Astrocyte (in vitro differentiated cells and primary cell): ENCODE results near the gene ARHGAP23.

Experiments used
- EZH2 ChIP-seq: IDR thresholded peaks from 2 replicates; pipeline ENCODE4 v1.6.1; 2012; ENCODE audit warnings: mild to moderate bottlenecking, low read length, inconsistent platforms; ENCODE audit not compliant: insufficient read depth
- TF ChIP-seq, protein P1 (sequence below): IDR thresholded peaks from 2 replicates; pipeline ENCODE4 v1.5.1; 2011; ENCODE audit warnings: low read depth, mild to moderate bottlenecking, inconsistent platforms, low read length, moderate library complexity; ENCODE audit not compliant: insufficient read depth

DNA sequence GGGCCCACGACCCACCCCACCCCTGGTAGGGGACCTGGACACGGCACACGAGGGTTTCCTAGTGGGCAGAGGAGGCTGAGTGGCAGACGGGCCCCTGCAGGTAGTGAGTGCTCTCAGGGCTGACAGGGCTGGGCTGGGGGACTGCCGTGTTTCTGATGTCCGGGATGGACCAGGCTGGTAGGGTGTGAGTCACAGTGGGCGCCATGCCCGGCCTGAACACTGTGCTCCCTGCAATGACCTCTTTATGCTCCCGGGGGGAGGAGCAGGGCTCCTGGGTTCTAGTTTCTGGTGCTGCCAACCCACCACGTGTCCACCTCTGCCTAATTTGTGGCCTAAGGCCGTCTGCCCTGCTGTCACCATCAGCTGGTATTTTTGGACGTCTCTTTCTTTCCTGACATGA is 26.3 kb downstream of the ARHGAP23 start:
- TF ChIP-seq, protein P1, sequence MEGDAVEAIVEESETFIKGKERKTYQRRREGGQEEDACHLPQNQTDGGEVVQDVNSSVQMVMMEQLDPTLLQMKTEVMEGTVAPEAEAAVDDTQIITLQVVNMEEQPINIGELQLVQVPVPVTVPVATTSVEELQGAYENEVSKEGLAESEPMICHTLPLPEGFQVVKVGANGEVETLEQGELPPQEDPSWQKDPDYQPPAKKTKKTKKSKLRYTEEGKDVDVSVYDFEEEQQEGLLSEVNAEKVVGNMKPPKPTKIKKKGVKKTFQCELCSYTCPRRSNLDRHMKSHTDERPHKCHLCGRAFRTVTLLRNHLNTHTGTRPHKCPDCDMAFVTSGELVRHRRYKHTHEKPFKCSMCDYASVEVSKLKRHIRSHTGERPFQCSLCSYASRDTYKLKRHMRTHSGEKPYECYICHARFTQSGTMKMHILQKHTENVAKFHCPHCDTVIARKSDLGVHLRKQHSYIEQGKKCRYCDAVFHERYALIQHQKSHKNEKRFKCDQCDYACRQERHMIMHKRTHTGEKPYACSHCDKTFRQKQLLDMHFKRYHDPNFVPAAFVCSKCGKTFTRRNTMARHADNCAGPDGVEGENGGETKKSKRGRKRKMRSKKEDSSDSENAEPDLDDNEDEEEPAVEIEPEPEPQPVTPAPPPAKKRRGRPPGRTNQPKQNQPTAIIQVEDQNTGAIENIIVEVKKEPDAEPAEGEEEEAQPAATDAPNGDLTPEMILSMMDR = no peak
- no peak for TF ChIP-seq EZH2
